GM12875 (cell line): ENCODE measurements around the gene KIAA1958.

ENCODE experiments used
- H3K4me3 ChIP-seq: one replicate; pipeline ENCODE4 v1.5.1; 2011; ENCODE audit warnings: low read depth, low read length, control low read depth
- TF ChIP-seq, protein P1 (sequence below): IDR thresholded peaks from 2 replicates; pipeline ENCODE4 v1.5.1; 2011; ENCODE audit warnings: low read depth, mild to moderate bottlenecking, control low read depth, inconsistent platforms, low read length, moderate library complexity, borderline replicate concordance; ENCODE audit not compliant: insufficient read depth

KIAA1958 gene

DNA sequence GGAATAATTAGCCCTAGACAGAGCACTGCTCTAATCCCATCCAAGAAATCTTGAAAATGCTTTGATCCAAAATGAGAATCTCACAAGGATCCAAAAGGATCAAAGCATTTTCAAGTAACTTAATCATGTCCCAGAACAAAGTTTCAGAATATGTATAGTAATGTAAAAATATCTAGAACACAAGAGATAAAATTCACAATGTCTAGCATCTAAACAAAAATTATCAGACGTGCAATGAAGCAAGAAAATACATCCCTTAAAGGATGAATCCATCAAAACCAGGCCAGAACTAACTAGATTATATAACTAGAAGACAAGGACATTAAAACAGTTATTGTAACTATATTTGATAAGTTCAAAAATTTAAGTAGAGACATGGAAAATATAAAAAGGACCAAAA is 162.0 kb downstream of the KIAA1958 start:
- H3K4me3 ChIP-seq: no peak overlapping the region
- TF ChIP-seq, protein P1, sequence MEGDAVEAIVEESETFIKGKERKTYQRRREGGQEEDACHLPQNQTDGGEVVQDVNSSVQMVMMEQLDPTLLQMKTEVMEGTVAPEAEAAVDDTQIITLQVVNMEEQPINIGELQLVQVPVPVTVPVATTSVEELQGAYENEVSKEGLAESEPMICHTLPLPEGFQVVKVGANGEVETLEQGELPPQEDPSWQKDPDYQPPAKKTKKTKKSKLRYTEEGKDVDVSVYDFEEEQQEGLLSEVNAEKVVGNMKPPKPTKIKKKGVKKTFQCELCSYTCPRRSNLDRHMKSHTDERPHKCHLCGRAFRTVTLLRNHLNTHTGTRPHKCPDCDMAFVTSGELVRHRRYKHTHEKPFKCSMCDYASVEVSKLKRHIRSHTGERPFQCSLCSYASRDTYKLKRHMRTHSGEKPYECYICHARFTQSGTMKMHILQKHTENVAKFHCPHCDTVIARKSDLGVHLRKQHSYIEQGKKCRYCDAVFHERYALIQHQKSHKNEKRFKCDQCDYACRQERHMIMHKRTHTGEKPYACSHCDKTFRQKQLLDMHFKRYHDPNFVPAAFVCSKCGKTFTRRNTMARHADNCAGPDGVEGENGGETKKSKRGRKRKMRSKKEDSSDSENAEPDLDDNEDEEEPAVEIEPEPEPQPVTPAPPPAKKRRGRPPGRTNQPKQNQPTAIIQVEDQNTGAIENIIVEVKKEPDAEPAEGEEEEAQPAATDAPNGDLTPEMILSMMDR: no peak

DNA sequence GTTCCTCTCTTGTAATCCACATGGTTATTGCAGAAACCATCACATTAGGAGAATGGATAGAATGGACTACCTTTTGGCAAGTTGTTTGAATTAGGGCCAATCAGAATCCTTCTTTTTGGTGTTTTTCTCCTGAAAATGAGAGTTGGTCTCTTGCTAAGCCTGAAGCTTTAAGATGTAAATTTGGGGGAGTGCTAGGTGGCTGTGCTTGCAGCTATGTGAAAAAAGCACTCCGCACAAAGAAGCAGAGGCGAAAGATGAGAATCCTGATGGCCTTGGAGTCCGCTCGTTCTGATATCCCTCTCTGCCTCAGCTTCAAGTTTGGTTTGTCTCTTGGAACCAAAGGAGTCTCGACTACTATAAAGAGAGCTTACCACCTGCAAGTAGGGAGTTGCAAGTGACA is 167.7 kb downstream of the KIAA1958 start:
- no peak overlapping the region for H3K4me3 ChIP-seq
- TF ChIP-seq, protein P1: no peak

DNA sequence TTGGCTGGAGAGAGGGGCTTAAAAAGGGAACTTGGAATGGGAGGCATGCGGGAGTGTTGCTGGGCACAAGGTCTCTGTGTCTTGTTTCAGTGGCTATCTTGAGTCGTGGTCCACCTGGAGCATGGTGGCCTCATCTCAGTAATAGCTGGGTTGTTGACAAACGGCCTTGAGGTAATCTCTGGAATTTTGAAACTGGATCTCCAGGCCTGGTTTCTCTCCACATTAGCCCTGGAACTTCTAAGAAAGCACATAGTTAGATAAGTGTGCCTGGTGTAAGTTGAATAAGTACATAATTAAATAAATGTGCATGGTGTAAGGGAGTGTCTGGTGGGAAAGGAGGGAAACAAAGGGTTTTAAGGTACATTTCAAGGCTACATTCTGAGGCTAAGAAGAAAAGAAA is 169.0 kb downstream of the KIAA1958 start:
- TF ChIP-seq, protein P1: no peak
- no peak overlapping the region for H3K4me3 ChIP-seq

DNA sequence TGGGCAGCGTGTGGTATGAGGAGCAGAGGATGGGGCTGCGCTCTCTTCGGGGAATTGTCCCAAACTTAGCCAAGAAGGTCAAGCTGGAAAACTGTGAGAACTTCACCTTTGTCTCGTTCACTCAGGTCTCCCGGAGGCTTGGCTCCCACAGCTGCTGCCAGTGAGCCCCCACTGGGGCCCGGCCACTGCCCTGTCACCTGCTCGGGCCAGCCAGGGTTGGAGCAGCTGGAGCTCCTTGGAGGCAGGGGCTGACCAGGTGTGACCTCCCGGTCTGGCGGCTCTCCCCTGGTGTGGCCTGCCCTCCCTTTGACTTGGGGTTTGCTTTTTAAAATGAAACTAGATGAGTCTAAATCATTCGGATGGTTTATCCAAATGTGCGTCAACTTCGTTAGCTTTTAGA is 173.3 kb downstream of the KIAA1958 start:
- TF ChIP-seq, protein P1: no peak
- no peak overlapping the region for H3K4me3 ChIP-seq

DNA sequence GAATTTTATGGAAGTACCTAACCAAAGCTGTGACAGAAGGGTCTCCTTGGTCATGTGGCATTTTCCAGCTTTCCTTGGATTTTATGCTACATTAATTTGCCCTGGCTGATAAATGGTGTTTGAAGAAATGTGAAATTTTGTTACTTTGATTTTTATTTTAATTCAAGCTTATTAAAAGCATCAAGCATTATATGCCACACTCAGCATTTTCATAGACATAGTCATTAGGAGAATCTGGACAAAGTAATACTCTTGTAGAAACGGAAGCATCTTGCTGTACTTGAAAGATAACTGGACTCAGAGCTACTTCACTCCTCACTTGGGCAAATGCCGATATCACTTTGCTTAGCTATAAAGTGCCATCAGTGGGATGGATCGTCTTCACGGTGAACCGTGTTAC is 177.1 kb downstream of the KIAA1958 start:
- H3K4me3 ChIP-seq: no peak overlapping the region
- TF ChIP-seq, protein P1: no peak

DNA sequence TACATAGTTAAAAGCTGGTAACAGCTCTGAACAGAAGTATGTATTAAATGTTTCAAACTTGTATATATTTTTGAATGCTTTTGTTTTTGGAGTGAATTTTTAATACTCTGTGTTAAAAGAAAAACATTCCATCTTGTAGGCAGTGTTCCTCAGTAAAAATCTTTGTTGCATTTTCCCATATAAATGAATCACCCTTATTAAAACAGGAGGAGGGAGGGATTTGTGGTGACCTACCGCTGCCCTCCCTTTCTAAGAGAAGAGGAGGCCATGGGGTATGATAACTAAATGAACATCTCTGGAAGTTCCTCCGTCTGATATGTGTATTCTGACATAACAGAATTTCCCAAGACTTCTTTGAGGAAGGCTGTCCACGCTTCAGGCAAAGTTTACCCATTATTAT is 177.9 kb downstream of the KIAA1958 start:
- H3K4me3 ChIP-seq: no peak overlapping the region
- TF ChIP-seq, protein P1: no peak

DNA sequence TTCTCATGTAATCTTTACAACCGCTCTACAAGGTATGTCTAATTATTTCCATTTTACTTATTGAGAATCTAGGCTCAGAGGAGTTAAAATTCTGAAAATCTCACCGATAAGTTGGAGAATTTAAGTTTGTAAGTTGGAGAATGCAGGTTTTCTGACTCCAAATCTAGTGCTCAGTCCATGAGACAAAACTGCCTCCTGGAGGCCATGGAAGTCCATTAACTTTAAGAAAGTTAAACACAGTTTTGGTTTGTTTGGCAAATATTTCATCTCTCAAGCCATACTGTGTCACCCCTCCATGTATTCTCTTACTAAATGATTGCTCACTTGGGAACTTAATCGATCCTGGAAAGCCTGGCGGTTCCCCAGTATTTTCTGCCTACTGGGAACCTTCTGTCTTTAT is 178.7 kb downstream of the KIAA1958 start:
- TF ChIP-seq, protein P1: no peak

More for the DNA sequence above, 178.7 kb downstream of the KIAA1958 start:
- H3K4me3 ChIP-seq: no peak overlapping the region
